ENCODE data around the gene IFFO2.
A peak's percentile ranks its signal among the peaks of the same experiment; 100 is the strongest.

Gene IFFO2

DNA sequence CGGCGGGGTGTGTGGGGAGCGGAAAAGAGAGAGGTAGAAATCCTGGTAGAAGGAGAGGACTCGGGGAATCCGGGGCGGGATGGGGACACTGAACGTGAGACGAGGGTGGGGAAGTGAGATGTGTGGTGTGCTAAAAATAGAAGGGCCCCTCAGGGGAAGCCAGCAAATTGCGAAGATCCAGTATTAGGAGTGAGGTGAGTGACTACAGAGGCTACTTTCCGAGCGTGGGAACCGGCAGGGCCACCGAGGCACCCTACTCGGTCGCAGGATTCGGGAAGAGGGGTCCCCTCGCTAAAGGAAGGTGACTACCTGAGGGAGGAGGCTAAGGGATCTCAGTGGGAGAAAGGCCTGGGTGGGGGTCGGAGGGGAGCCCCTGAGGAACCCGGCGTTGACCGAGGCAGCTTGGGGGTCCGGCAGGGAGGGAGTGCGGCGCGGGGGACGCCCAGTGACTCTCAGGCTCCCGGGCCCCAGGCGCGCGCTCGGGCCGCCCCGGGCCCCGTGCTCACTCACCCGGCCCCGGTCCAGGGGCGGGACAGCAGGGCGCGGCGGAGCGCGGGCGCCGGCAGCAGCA, 54.4 kb downstream of the IFFO2 start:
- TF ChIP-seq ZFX (IDR thresholded peaks at IDR 0.05; ENCODE audit: borderline replicate concordance) = no peak
- TF ChIP-seq, protein P1, sequence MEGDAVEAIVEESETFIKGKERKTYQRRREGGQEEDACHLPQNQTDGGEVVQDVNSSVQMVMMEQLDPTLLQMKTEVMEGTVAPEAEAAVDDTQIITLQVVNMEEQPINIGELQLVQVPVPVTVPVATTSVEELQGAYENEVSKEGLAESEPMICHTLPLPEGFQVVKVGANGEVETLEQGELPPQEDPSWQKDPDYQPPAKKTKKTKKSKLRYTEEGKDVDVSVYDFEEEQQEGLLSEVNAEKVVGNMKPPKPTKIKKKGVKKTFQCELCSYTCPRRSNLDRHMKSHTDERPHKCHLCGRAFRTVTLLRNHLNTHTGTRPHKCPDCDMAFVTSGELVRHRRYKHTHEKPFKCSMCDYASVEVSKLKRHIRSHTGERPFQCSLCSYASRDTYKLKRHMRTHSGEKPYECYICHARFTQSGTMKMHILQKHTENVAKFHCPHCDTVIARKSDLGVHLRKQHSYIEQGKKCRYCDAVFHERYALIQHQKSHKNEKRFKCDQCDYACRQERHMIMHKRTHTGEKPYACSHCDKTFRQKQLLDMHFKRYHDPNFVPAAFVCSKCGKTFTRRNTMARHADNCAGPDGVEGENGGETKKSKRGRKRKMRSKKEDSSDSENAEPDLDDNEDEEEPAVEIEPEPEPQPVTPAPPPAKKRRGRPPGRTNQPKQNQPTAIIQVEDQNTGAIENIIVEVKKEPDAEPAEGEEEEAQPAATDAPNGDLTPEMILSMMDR (IDR thresholded peaks at IDR 0.05) = no peak
- peak overlapping the region; percentile 82 for H3K27ac ChIP-seq

DNA sequence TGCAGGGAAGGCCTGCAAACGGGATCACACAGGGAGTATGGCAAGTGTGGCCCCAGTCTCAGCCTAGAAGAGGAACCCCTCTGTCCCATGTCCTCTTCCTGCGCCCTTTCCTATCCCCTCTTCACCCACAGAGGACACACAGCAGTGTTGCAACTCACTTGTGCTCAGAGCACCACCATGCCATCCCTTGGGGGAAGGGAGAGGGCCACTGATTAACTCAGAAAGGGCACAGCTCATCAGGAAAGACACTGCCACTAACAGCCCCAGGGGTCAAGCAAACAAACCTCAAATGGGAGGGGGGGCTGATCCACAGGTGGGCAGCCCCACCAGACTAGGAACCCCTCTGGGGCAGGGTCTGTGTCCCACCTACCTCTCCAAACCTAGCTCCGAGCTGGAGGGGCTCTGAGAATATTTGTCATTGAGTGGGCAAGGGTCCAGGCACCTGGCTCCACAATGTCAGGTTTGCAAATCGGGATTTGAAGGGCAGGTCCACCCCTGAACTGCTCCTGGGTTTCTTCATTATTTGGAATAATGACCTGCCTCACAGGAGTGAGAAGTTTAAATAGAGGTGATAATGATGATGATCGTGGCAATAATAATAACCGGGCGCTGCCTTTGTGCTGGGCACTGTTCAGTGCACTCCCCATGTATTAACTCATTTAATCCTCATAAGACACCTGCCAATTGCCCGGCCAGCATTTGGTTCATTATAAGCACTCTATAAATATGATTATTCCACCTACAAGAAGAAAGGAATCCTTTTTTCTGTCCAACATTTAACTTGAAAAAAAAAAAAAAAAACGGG, 55.1 kb downstream of the IFFO2 start:
- no peak for TF ChIP-seq ZFX (IDR thresholded peaks at IDR 0.05; ENCODE audit: borderline replicate concordance)
- TF ChIP-seq, protein P1 (IDR thresholded peaks at IDR 0.05) = no peak
- no peak overlapping the region for H3K27ac ChIP-seq

DNA sequence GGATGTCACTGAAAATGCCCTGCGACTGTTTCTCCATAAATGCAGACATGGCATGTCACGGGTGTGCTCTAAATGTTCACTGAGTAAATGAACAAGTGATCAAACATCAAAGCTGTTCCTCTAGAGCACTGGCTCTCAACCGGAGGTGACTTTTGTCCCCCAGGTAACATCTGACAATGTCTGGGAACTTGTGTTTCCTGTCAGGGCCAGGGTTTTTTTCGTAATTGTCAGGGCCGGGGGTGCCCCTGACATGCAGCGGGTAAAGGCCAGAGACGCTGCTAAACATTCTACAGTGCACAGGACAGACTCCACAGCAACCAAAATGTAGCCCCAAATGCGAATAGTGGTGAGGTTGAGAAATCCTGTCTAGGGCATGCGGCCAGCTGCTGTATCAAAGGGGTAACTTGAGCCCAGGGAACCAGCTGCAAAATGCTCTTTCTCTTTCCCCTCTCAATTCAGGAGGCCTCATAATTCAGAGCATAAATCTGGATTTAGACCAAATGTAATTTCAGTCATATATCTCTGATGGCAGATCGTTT, 56.1 kb downstream of the IFFO2 start:
- no peak overlapping the region for H3K27ac ChIP-seq
- TF ChIP-seq ZFX (IDR thresholded peaks at IDR 0.05; ENCODE audit: borderline replicate concordance) = no peak
- TF ChIP-seq, protein P1 (IDR thresholded peaks at IDR 0.05) = no peak

DNA sequence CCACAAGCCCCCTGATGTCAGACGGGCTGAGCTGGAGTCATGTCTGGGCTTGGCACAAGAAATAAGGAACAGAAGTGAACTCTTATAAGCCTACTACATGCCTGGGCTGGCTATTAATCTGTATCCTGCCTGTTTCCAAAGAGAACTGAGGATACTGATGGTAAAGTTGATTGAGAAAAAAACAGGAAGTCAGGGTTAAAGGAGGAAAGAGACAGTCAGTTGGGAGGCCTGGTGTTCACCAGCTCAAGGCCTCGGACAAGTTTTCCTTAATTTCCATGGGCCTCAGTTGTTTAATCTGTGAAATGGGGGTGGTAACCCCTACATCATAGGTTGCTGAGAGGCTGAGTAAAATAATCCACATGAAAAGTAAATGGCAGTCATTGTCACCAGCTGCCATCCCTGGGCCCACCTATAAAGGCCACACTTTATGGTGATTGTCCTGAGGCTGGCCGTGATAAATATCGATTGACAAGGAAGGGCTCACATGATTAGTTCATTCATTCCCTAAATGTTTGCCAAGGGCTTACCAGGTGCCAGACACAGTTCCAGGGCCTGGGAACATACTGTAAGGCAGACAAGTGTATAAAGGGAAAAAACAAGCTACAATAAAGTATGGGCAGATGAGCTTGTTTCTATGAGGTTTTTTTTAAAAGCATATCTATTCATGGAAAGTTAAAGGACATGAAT, 57.0 kb downstream of the IFFO2 start:
- no peak overlapping the region for H3K27ac ChIP-seq
- TF ChIP-seq, protein P1 (IDR thresholded peaks at IDR 0.05) = no peak
- no peak for TF ChIP-seq ZFX (IDR thresholded peaks at IDR 0.05; ENCODE audit: borderline replicate concordance)

DNA sequence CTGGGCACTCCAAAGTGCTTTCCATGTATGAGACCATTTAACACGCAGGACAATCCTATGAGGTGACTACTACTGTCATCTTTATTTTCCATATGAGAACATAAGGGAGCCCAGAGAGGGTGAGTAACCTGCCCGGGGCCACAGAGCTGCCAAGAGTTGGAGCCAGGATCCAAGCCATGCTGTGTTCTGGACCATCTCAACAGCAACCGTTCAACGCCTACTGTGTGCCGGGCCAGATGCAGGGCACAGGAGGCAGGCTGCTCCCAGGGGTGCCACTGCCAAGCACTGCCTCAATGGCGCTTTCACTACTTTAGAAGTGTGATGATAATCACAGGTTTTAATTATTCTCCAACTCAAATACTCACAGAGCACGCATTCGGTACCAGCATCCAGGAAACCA, 57.9 kb downstream of the IFFO2 start:
- H3K27ac ChIP-seq = no peak overlapping the region
- TF ChIP-seq ZFX (IDR thresholded peaks at IDR 0.05; ENCODE audit: borderline replicate concordance) = no peak
- TF ChIP-seq, protein P1 (IDR thresholded peaks at IDR 0.05) = no peak

DNA sequence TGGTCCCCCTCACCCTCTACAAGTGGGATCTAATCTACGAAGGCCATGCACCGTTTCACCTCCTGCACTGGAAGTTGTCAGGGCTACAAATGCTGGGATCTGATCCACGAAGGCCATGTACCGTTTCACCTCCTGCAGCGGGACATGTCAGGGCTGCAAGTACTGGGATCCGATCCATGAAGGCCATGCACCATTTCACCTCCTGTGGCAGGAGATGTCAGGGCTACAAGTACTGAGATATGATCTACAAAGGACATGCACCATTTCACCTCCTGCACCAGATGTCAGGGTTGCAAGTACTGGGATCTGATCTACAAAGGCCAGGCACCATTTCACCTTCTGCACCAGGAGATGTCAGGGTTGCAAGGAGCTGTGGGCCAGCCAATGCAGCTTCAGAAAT, 61.2 kb downstream of the IFFO2 start:
- no peak overlapping the region for H3K27ac ChIP-seq
- TF ChIP-seq ZFX (IDR thresholded peaks at IDR 0.05; ENCODE audit: borderline replicate concordance) = no peak
- TF ChIP-seq, protein P1 (IDR thresholded peaks at IDR 0.05) = no peak

Measured in 22Rv1 (cell line).